HepG2 (cell line): ENCODE results near the gene ALDH3A1. TPM values are rescaled to one million over a fixed set of nuclear protein-coding genes. Genes with fewer than 3 reads are reported as not detected.
A peak's percentile ranks its signal among the peaks of the same experiment; 100 is the strongest.

Source experiments
- AKAP8 ChIP-seq: sonication (generic); formaldehyde crosslinking; IDR thresholded peaks from 2 replicates; pipeline ENCODE4 v1.5.1; 2020; ENCODE audit warnings: mild to moderate bottlenecking, missing genetic modification reagents
- ARHGAP35 ChIP-seq: sonication (generic); formaldehyde crosslinking; IDR thresholded peaks from 2 replicates; pipeline ENCODE4 v1.9.0; 2022; ENCODE audit warnings: mild to moderate bottlenecking, inconsistent platforms, moderate library complexity, missing genetic modification reagents, borderline replicate concordance
- CAMTA2 ChIP-seq: sonication (generic); formaldehyde crosslinking; IDR thresholded peaks from 2 replicates; pipeline ENCODE4 v1.4.0; 2020; ENCODE audit warnings: mild to moderate bottlenecking, missing genetic modification reagents, borderline replicate concordance
- HOXA5 ChIP-seq: sonication (generic); formaldehyde crosslinking; IDR thresholded peaks from 2 replicates; pipeline ENCODE4 v1.4.0; 2020; ENCODE audit warnings: missing genetic modification reagents
- KAT8 ChIP-seq: IDR thresholded peaks from 2 replicates; pipeline ENCODE4 v1.6.1; 2016; ENCODE audit warnings: missing genetic modification reagents, missing compliant biosample characterization
- NAIF1 ChIP-seq: sonication (generic); formaldehyde crosslinking; IDR thresholded peaks from 2 replicates; pipeline ENCODE4 v1.5.0; 2020; ENCODE audit warnings: mild to moderate bottlenecking, missing genetic modification reagents, borderline replicate concordance
- NBN ChIP-seq: fragments of 450-650 bp; conservative IDR thresholded peaks from 2 replicates; pipeline ENCODE4 v1.6.1; 2017
- RAD21 ChIP-seq: fragments of 450-650 bp; formaldehyde crosslinking; IDR thresholded peaks from 2 replicates; pipeline ENCODE4 v1.5.0; 2020; ENCODE audit warnings: mild to moderate bottlenecking
- RBFOX2 ChIP-seq: fragments of 200-400 bp; formaldehyde crosslinking; IDR thresholded peaks from 2 replicates; pipeline ENCODE4 v1.6.1; 2017; ENCODE audit warnings: low read depth, mild to moderate bottlenecking, low read length
- RCOR2 ChIP-seq: IDR thresholded peaks from 2 replicates; pipeline ENCODE4 v1.6.1; 2016; ENCODE audit warnings: missing biosample characterization, missing genetic modification reagents
- REXO4 ChIP-seq: sonication (generic); formaldehyde crosslinking; IDR thresholded peaks from 2 replicates; pipeline ENCODE4 v1.8.0; 2022; ENCODE audit warnings: missing genetic modification reagents, mild to moderate bottlenecking, borderline replicate concordance
- SOX13 ChIP-seq, 3 experiments: fragments of 450-650 bp in 1 of 3; sonication (generic) in 1 of 3; formaldehyde crosslinking in 1 of 3; IDR thresholded peaks in 2 of 3; conservative IDR thresholded peaks in 1 of 3; 2 replicates each; pipeline versions ENCODE4 v1.5.0 to v1.6.1; 2016 to 2020; ENCODE audit warnings: antibody characterized with exemption in 1 of 3, mild to moderate bottlenecking in 1 of 3, missing compliant biosample characterization in 1 of 3, missing genetic modification reagents in 1 of 3, moderate library complexity in 1 of 3
- TCF7 ChIP-seq: sonication (generic); IDR thresholded peaks from 2 replicates; pipeline ENCODE4 v1.6.1; 2016; ENCODE audit warnings: antibody characterized with exemption, low read depth
- XRCC5 ChIP-seq: fragments of 200-400 bp; formaldehyde crosslinking; optimal IDR thresholded peaks from 2 replicates; pipeline ENCODE3; 2017; ENCODE audit warnings: mild to moderate bottlenecking, low read length
- ZBTB1 ChIP-seq: sonication (generic); formaldehyde crosslinking; IDR thresholded peaks from 2 replicates; pipeline ENCODE4 v1.4.0; 2020; ENCODE audit warnings: missing genetic modification reagents, borderline replicate concordance
- ZMYM2 ChIP-seq: sonication (generic); formaldehyde crosslinking; IDR thresholded peaks from 2 replicates; pipeline ENCODE4 v1.8.0; 2022; ENCODE audit warnings: mild to moderate bottlenecking, missing genetic modification reagents
- ZNF10 ChIP-seq: sonication (generic); formaldehyde crosslinking; IDR thresholded peaks from 2 replicates; pipeline ENCODE4 v1.4.0; 2020; ENCODE audit warnings: mild to moderate bottlenecking, low read depth, missing genetic modification reagents, borderline replicate concordance
- ZNF3 ChIP-seq: IDR thresholded peaks from 2 replicates; pipeline ENCODE4 v1.7.0; 2017; ENCODE audit warnings: inconsistent platforms
- ZNF335 ChIP-seq: sonication (generic); formaldehyde crosslinking; IDR thresholded peaks from 2 replicates; pipeline ENCODE4 v1.4.0; 2020; ENCODE audit warnings: missing genetic modification reagents
- ZNF337 ChIP-seq: sonication (generic); formaldehyde crosslinking; IDR thresholded peaks from 2 replicates; pipeline ENCODE4 v1.5.1; 2020; ENCODE audit warnings: missing genetic modification reagents, low read depth, mild to moderate bottlenecking, borderline replicate concordance
- ZNF441 ChIP-seq: sonication (generic); formaldehyde crosslinking; IDR thresholded peaks from 2 replicates; pipeline ENCODE4 v1.7.0; 2021; ENCODE audit warnings: missing genetic modification reagents, borderline replicate concordance
- ZNF468 ChIP-seq: sonication (generic); formaldehyde crosslinking; IDR thresholded peaks from 2 replicates; pipeline ENCODE4 v1.8.0; 2022; ENCODE audit warnings: mild to moderate bottlenecking, moderate library complexity, missing genetic modification reagents
- ZNF7 ChIP-seq: IDR thresholded peaks from 2 replicates; pipeline ENCODE4 v1.6.1; 2016; ENCODE audit warnings: missing biosample characterization, missing genetic modification reagents
- ZNF773 ChIP-seq: sonication (generic); formaldehyde crosslinking; IDR thresholded peaks from 2 replicates; pipeline ENCODE4 v1.4.0; 2020; ENCODE audit warnings: missing genetic modification reagents, borderline replicate concordance
- polyA plus RNA-seq, 8 experiments: library from polyadenylated mRNA; depleted of rRNA in 3 of 8; stranded (reverse) in 7 of 8; unstranded in 1 of 8; fragments of >200 nt; fragmentation: Illumina TruSeq in 4 of 8; extraction: Trizol in 4 of 8; gene quantifications; 2 replicates each; pipeline versions ENCODE4 v1.2.1 to v1.2.3, GENCODE V29; 2011 to 2016; ENCODE audit warnings: low read depth in 4 of 8, missing spikeins in 1 of 8, mixed read lengths in 1 of 8; ENCODE audit not compliant: insufficient read depth in 1 of 8
- total RNA-seq, 5 experiments: library from RNA; depleted of rRNA; stranded (reverse); fragments of >200 nt; fragmentation: Illumina TruSeq; extraction: Trizol; gene quantifications; 2 replicates each; pipeline ENCODE4 v1.2.3, GENCODE V29; 2016; ENCODE audit warnings: low read depth in 1 of 5
- TF ChIP-seq, protein P1 (sequence below), 2 experiments: fragments of 450-650 bp in 1 of 2; sonication (generic) in 1 of 2; formaldehyde crosslinking in 1 of 2; IDR thresholded peaks; 2 replicates each; pipeline versions ENCODE4 v1.6.1 to v1.8.0; 2016 to 2022; ENCODE audit warnings: antibody characterized with exemption in 1 of 2, mild to moderate bottlenecking in 1 of 2, missing genetic modification reagents in 1 of 2

The ALDH3A1 gene
- total and polyA plus RNA-seq, 2 of the 13 experiments (the other 11 are each of a cell fraction or from before 2014, with no cell fraction given): 0.07 to 0.62 TPM

DNA sequence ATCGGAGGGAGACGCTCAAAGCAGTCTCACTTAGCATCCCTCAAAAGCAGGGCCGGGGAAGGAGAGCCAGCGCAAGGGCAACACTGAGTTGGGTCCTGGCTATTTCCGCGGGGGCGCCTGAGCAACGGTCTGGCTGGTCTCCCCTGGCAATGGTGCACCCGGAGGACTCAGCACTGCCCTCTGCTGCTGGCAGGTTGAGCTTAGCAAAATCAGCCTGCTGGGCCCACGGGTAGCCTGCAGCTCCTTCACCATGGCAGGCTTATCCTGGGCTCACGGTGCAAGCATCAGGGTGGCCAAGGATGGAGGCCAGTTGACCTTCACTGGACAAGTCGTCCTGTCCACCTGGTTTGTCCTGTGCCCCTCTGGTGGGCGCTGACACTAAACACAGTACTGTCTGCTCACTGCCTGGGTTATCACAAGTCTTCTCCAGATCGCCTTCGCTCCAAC, 14.4 kb upstream of the ALDH3A1 start (continued):
- TF ChIP-seq, protein P1, sequence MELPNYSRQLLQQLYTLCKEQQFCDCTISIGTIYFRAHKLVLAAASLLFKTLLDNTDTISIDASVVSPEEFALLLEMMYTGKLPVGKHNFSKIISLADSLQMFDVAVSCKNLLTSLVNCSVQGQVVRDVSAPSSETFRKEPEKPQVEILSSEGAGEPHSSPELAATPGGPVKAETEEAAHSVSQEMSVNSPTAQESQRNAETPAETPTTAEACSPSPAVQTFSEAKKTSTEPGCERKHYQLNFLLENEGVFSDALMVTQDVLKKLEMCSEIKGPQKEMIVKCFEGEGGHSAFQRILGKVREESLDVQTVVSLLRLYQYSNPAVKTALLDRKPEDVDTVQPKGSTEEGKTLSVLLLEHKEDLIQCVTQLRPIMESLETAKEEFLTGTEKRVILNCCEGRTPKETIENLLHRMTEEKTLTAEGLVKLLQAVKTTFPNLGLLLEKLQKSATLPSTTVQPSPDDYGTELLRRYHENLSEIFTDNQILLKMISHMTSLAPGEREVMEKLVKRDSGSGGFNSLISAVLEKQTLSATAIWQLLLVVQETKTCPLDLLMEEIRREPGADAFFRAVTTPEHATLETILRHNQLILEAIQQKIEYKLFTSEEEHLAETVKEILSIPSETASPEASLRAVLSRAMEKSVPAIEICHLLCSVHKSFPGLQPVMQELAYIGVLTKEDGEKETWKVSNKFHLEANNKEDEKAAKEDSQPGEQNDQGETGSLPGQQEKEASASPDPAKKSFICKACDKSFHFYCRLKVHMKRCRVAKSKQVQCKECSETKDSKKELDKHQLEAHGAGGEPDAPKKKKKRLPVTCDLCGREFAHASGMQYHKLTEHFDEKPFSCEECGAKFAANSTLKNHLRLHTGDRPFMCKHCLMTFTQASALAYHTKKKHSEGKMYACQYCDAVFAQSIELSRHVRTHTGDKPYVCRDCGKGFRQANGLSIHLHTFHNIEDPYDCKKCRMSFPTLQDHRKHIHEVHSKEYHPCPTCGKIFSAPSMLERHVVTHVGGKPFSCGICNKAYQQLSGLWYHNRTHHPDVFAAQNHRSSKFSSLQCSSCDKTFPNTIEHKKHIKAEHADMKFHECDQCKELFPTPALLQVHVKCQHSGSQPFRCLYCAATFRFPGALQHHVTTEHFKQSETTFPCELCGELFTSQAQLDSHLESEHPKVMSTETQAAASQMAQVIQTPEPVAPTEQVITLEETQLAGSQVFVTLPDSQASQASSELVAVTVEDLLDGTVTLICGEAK (IDR thresholded peaks at IDR 0.05): no peak
- TF ChIP-seq, protein P1 (CRISPR knock-in tag; IDR thresholded peaks at IDR 0.05): no peak
- TF ChIP-seq RBFOX2 (no peak), HOXA5 (CRISPR knock-in tag) (no peak), XRCC5 (peak; percentile 59), ZNF337 (CRISPR knock-in tag) (no peak), ZNF773 (CRISPR knock-in tag) (no peak), ARHGAP35 (no peak), KAT8 (no peak), RCOR2 (CRISPR knock-in tag) (no peak), ZNF468 (CRISPR knock-in tag) (no peak), NBN (no peak), ZNF441 (CRISPR knock-in tag) (no peak), TCF7 (no peak), SOX13 (IDR thresholded peaks at IDR 0.05) (no peak), SOX13 (CRISPR knock-in tag; conservative IDR thresholded peaks at IDR 0.05 in 1 of 2, IDR thresholded peaks at IDR 0.05 in 1 of 2) (no peak), ZMYM2 (CRISPR knock-in tag) (no peak), ZNF3 (CRISPR knock-in tag) (no peak), CAMTA2 (CRISPR knock-in tag) (no peak), ZBTB1 (CRISPR knock-in tag) (no peak), ZNF10 (CRISPR knock-in tag) (no peak), REXO4 (no peak), RAD21 (CRISPR knock-in tag) (peak; percentile 84), ZNF335 (CRISPR knock-in tag) (no peak), AKAP8 (no peak), ZNF7 (CRISPR knock-in tag) (no peak), NAIF1 (no peak)
